Activated T-helper 1 cell treated with Interleukin-2 at 50 U/mL for 16 hours (primary cell): ENCODE data around the gene OCEL1.

Experiments
- DNase-seq: peaks from one replicate; pipeline ENCODE4 v3.0.0-alpha.2; 2020; ENCODE audit warnings: low read depth

OCEL1 gene

GRCh38 chr19:17210296-17210695 lies 15.7 kb upstream of the OCEL1 start:
- DNase-seq = no peak

GRCh38 chr19:17211547-17212446 lies 14.2 kb upstream of the OCEL1 start:
- DNase-seq = no peak

GRCh38 chr19:17213334-17213733 lies 12.7 kb upstream of the OCEL1 start:
- no peak for DNase-seq

GRCh38 chr19:17214508-17215126 lies 11.4 kb upstream of the OCEL1 start:
- DNase-seq = no peak

GRCh38 chr19:17215127-17215971 lies 10.7 kb upstream of the OCEL1 start, which contains the start of gene USE1:
Gene USE1, plus strand, starts transcription at chr19:17215357. Its CDS starts 49 bp downstream, at chr19:17215406.
- peak; percentile 79 for DNase-seq

- DNase-seq = no peak
These were observed 9.9 kb upstream of the OCEL1 start for GRCh38 chr19:17216058-17216670.

- DNase-seq = no peak
These were observed 6.7 kb upstream of the OCEL1 start for GRCh38 chr19:17219286-17219685.

GRCh38 chr19:17220207-17220758 lies 5.7 kb upstream of the OCEL1 start:
- no peak for DNase-seq

GRCh38 chr19:17225053-17225452 lies 973 bp upstream of the OCEL1 start:
- no peak for DNase-seq

- no peak for DNase-seq
These were observed 1.9 kb downstream of the OCEL1 start for GRCh38 chr19:17227798-17228367.

- DNase-seq = no peak
These were observed 3.9 kb downstream of the OCEL1 start for GRCh38 chr19:17229890-17230289.

GRCh38 chr19:17232258-17232657 lies 6.2 kb downstream of the OCEL1 start:
- no peak for DNase-seq

GRCh38 chr19:17234911-17235299 lies 8.9 kb downstream of the OCEL1 start:
- peak; percentile 34 for DNase-seq

GRCh38 chr19:17235300-17235970 lies 9.4 kb downstream of the OCEL1 start:
- DNase-seq = peak; percentile 66

GRCh38 chr19:17235971-17236777 lies 10.1 kb downstream of the OCEL1 start:
- DNase-seq = no peak

GRCh38 chr19:17236811-17237543 lies 11.0 kb downstream of the OCEL1 start:
- no peak for DNase-seq

GRCh38 chr19:17237747-17238706 lies 12.0 kb downstream of the OCEL1 start:
- DNase-seq = no peak
